ENCODE measurements around the gene ATXN7L1.
"Not testable (repeated sequence)": the region's sequence is repeated elsewhere in the genome, so short reads cannot be mapped to it uniquely, and the experiment has no call there.

Gene ATXN7L1

DNA sequence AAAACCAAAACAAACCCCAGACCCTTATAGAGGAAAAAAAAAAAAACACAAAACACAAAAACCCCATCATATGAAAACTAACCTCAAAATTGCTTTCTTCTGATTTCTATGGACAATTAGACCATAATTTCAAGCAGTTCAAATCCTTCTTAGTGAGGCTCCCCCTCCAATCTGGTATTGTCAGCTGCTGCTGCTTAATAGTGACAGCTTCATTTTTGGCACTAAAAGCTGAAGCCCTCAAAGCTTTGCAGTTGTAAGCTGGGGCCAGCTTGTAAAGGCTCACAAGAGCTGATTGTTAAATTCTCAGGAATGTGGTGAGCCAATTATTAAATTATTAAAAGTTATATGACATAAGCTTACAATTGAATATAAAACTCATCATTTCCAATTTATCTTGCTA is 21.9 kb downstream of the ATXN7L1 start:
- DNase-seq, result no peak

DNA sequence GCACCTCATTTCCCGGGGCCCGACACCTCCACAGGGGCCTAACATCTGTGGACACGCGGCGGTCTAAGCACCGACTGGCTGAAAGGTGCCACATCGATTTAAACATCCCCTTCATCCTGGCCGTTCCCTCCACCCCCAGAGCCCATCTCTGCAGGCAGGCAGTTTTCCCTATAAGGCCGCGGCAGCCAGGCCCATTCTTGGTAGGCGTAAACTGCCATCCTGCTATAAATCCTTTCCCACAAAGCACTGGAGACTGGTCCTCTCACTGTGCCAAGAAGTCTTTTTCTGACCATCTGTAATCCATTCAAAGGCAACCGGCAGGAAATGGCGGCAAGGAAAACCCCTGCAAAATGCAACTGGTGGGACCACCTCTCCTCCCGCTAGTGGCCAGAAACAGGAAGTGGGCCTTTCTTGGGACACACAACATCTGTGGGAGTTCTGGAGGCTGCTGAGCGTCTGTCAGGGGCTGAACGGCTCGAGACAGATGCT is 22.4 kb downstream of the ATXN7L1 start:
- no peak for DNase-seq

DNA sequence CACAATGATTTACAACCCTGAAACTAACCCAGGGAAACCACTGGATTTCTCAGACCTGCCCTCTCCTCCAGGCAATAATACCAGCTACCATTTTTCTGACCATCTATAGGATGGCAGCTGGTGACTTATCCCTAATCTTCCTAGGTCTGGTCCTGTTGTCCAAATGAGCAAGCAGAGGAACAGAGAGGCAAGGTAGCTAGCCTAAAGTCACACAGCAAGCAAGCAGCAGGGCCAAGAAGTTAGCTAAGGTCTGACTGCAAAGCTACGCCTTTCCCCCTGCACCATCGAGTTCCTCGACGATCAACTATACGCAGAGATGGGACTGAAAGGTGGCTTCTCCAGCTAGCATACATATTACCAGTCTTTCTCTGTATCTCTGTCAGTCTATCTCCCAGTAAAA is 25.3 kb downstream of the ATXN7L1 start:
- DNase-seq, result no peak

DNA sequence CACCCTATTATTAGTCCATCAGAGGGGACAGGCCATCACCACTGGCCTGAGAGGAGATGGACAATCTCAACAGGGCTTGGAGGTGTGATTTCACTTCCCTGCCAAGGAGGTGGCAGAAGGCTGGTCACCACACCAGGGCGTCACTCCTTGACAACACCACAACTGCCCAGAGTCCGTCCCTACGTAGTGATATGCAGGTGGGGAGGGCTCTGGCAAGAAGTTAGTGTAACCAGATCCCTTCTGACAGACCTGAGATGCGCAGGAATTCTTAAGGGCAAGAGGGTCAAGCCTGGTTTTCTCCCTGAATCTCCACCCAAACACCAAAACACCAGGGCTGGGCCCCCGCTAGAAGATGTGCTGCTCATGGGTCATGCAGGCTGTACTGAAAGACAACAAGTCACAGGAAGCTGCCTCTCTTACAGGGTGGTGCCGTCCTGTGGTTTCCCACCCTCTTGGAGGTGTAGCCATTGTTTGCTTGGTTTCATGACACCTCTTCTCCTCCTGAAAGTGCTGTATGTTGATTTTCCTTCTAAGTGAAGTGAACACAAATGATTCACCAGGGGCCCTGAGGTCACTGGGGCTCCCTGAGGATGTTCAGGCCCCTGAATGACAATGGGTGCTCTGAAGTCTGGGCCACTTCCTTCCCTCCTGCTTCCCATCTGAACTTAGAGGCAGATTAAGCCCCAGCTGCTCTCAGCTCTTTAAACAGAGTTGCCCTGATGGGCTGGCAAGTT is 27.1 kb downstream of the ATXN7L1 start:
- DNase-seq, result peak in 3 of 4 experiments; percentile 10 to 41 (median 37)

DNA sequence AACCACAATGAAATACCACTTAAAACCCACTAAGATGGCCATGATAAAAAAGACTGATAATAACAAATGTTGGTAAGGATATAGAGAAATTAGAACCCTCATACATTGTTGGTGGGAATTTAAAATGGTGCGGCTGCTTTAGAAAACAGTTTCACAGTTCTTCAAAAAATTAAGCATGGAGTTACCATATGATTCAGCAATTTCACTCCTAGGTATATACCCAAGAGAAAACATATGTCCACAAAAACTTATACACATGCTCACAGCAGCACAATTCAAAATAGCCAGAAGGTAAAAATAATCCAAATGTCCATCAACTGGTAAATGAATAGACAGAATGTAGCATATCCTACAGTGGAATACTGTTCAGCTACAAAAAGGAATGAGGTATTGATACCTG is 30.0 kb downstream of the ATXN7L1 start:
- DNase-seq, result no peak

DNA sequence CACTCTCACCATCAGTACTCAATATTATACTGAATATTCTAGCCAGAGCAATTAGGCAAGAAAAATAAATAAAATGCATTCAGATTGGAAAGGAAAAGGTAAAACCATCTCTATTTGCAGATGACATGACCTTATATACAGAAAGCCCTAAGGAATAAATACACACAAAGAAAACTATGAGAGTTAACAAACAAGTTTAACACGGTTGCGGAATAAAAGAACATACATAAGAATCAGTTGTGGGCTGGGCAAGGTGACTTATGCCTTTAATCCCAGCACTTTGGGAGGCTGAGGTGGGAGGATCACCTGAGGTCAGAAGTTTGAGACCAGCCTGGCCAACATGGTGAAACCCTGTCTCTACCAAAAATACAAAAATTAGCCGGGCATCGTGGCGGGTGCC is 31.7 kb downstream of the ATXN7L1 start:
- DNase-seq, result not testable (repeated sequence)

DNA sequence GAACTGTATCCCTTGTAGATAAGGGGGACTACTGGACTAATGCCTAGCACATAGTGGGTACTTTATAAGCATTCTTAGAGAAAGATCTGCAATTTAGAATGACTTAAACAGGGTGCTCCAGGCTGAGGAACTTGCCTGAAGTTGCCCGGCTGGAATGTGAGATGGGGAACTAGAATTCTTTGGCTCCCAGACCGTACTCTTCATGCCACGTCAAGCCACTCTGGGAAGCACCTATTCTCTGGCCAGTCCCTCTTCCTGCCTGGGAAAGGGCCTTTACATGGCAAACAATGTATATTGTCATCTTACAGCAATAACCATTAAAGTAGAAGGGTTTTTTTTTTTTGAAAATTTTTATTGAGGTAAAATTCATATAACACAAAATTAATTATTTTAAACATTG is 34.5 kb downstream of the ATXN7L1 start:
- DNase-seq, result no peak

DNA sequence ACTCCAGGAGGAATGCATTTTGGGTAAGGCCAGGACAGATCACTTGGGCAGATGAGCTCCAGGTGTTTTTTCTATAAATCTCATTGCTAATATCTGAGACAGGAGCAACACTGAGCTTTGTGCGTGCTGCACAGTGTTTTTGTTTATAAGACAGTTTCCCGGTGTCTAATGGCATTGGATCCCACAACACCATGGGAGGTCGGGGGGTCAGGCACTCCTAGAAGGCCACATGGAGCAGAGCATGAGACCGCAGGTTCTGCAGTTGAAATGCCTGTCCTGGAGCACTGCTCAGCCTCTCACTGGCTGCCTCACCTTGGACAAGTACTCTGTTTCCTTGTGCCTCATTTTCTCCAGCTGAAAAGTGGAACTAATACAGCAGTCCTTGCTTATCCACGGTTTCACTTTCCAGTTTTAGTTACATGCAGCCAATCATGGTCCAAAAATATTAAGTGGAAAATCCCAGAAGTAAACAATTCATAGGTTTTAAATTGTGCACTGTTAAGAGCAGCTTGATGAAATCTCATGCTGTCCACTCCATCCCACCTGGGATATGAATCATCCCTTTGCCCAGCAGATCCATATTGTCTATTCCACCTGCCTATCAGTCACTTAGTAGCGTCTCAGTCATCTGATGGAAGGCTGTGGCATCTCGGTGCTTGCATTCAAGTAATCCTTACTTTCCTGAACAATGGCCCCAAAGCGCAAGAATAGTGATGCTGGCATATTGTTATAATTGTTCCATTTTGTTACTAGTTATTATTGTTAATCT is 35.2 kb downstream of the ATXN7L1 start:
- DNase-seq, result no peak

DNA sequence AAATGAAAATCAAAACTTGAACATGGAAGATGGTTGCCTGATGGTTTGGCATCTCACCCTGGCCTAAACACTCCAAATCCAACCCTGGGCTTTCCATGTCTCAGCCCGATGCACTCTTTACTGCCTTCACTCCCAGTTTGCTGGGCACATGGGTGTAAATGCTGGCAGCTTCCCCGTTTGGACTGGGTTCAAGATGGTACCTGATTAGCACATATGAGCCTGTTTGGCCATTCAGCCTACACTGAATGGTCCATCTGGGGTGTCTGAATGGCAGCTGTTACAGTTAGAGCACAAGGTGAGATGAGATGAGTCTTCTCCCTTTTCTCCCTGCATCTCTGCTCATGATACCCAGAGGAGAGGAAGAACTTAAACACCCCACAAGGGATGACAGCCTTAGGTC is 37.1 kb downstream of the ATXN7L1 start:
- DNase-seq, result no peak

DNA sequence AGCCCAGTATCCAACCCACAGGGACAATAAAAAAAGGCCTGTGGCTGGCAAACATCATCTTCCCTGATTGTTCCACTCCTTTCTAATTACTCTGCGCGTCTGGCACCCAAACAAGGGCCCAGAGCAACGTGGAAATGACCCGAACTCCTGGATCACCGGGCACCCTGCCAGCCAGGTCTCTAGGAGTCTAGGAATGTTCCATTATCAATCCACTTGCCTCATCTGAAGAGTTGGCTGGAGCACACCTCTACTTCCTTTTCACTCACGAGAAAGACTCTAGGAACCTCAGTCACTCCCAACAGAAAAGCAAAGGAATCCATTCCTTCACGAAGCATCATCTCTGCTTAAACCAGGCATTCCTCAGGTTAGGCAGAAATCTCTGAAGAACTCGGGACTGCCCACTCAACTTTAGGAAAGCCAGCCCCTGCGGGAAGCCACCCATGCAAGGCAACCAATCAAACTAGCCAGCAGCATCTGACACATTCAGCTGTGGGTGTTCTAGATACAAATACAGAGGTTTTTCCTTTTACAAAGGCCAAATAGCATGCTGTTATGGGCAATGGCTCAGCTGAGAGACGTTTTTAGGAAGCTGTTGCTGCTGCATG is 37.7 kb downstream of the ATXN7L1 start:
- DNase-seq, result no peak

DNA sequence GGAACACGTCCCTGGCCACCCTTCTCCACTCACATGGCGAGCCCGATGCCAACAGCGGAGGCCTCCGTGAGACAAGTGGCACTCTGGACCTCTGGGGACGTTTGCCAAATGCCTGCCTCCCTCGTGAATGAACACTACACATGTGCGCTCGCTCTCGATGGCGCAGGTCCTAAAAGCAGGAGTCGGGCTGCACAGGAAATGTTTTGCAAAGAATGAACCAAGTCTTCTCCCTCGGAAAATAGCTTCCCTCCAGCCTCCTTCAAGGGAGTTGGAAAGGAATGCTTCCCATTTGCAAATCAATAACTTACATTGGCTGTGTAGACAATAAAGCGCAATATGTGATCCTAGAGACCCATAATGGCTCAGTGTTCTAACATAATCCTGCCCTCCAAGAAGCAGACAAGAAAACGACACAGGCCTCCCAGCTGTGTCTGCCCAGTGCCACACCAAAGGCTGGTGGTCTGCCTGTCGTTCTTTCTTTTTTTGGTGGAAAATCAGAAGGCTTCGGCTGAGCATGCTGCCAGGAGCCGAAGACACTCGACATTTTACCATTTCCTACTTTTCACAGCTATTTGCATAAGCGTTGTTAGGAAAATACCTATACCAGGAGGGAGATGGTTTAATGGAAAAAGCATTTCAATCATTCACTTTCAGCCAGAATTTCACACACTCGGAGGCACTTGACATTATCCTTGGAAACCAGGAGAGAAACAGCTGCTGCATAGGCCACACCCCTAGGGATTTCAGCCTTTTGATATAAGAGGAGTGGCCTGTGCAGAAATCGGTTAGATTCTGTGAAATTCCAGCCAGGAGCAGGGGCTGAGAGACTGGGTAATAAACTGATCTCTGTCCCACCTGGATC is 38.4 kb downstream of the ATXN7L1 start:
- DNase-seq, result no peak

DNA sequence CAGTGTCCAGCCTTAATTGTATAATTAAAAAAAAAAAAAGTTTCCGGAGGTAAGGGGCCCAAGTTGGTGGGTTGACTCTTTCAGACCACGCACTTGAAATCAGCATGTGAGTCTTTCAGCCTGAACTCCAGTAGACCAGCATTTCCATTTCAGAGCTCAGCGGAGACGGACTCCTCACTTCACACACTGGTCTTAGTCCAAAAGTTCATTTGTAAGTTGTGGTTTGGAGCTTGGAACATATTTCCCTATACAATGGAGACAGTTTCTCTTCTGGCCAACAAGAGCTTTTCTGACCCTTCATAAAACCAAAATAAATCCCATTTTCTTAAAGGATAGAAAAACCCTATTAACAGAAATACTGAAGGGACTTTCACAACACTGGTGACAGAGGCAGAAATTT is 41.0 kb downstream of the ATXN7L1 start:
- DNase-seq, result no peak

DNA sequence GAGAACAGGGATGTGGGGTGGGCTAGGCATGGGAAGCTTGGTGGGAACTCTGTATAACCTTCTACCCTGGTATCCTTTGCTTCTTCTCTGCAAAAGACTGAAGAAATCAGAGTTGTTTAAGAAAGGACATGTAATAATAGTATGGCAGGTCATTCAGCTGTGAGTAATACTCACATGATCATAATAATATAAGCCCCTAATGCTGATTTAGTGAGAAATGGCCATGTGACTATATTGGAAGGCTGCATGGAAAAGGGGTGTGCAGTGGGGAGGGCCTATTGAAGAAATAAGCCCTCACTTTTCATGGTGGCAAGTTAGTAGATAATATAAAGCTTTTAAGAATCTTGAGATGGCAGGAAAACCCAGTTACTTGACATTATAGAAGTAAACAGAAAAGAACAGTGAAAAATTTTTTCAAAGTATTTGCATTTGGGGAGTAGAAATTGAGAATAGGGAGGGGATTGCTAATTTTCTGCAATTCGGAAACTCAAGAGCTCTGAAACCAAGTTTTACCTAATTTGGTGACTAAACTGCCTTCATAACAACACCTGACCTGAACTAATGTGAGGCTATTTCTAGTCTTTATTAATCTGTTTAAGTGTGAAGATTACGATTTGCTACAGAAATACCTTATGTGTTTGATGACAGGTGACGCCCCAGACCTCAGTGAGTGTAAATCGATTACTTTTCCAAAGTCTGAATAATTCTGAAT is 44.4 kb downstream of the ATXN7L1 start:
- no peak for DNase-seq

DNA sequence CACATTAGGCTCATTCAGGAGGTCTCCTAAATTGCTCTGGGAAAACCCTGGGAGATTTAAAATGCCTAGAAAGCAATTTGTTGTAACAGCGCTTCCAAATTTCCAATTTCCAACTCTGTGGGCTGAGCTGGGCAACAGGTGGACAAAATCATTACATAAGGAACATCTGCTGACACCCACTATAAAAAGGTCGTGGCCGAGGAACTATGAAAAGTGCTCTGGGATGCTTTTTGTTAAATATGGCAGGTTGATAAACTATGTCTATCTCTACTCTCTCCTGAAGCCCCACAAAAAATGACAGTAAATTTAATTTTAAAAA is 45.1 kb downstream of the ATXN7L1 start:
- no peak for DNase-seq

DNA sequence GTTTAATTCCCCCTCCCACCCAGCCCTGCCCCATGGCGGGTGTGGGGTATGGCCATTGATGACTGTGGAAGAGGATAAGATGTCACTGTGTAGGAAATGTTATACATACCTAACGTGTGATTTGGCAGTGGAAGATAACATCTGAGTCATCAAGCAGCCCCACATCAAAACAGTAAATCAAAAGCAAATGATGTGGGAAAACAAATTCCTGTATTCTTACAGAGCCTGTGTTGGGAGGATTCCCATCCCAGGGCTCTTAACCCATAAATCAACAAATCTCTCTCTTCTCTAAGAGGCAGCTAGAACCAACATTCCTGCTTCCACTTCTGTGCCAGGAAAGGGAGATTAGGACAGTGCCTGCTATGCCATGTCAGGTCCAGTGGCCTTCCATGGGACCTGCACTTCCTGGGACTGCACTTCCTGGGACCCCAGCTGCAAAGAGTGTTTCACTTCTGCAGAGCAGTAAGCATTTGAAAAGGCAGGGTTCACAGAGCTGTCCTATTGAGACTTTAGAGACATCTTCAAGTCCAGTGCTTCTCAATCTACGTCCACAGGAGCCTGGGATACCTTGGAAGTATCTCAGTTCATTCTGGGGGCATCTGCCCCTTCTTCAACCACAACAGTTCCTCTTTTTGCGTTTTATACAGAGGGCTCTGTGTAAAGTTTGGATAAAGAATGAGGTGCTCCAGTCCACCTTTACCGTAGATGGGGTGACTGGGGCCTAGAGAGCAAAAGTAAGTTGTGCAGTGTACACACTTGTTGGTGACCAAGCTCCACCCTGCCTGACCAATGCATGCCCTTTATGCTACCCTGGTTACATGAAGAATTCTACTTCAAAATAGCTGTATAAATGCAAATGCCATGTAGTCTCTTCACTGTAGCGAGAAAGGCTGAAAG is 45.7 kb downstream of the ATXN7L1 start:
- DNase-seq, result no peak

DNA sequence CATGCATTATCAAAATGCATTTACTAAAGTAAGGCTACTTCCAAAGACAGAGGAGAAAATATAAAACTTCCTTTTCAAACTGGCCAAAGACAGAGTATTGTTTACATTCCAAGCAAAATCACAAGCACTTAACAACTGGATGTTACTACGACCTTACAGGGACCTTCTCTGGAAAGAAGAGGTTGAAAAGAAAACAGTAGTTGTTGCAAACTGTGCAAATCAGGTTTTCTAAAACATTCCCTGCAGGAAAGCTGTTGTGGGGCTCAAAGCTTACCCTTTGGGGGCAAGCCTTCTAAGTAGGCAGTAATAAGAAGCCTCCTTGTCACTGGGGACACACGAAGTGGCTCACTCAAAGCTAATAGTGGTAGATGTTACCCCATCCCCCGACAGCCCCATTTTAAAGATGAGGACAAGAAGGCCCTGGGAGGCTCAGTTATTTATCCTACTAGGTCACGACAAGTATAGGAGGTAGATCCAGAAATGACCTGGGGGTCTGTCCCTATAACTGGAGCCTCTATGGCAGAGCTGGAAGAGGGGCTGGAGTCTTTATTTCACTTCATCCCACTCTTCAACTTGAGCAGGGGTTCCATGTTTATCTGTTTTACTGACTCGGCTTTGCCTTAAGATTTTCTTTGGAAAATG is 46.6 kb downstream of the ATXN7L1 start:
- no peak for DNase-seq

DNA sequence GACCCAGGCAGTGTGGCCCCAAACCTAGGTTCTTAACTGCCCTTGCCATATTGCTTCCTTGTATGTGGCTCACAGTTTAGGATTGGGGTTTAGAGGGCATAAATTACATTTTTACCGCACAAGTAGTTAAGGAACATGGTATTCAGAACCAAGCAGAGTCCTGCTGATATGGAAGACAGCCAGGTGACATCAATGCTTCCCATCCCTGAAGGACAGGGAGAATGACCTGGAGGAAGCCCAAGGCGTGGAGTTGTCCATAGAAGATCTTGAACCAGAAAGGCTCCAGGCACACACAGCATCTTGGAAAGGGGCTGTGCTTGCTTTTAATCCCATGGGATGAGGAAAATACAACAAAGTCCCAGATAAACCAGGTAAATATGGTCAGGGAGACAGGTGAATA is 48.3 kb downstream of the ATXN7L1 start:
- no peak for DNase-seq

DNA sequence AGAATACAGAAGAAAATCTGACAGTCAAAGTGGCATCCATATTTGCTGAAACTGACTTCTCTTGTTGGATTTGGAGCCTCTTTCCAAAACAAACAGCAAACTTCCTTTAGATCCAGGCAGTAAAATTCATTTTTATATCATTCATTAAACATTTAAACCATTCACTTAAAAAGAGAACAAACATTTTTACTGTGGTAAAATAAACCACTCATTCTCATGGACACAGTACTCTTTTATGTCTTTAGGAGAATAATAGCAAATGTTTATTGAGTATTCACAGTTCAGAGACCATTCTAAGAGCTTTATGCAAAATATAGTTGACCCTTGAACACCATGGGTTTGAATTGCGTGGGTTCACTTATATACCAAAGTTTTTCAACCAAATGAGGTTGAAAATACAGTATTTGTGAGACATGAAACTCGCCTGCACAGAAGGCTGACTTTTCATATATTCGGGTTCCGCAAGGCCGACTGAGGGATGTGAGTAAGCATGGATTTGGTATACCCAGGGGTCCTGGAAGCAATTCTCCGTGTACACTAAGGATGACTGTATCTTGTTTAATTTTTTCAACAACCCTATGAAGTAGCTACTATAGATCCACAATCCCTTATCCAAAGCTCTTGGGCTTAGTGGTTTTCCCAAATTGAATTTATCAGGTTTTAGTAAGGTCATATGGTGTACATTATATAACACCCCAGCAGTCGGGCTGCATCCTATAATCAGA is 49.1 kb downstream of the ATXN7L1 start:
- DNase-seq, result no peak

DNA sequence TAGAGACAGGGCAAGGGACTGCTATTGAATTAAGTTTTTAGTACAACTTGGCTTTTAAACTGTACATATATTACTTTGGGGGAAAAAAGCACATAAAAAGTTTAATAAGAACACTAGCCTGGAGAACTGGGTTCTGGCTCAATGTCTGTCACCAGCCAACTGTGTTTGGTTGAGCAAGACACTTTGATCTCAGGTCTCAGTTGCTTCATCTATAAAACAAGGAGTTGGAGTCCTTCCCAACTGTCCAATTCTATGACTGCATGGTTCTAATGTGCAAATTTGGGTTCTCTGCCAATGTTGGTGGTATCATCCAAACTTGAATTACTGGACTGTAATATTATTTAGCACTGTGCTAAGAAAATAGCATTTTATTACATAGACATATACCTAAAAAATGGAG is 50.3 kb downstream of the ATXN7L1 start:
- no peak for DNase-seq

DNA sequence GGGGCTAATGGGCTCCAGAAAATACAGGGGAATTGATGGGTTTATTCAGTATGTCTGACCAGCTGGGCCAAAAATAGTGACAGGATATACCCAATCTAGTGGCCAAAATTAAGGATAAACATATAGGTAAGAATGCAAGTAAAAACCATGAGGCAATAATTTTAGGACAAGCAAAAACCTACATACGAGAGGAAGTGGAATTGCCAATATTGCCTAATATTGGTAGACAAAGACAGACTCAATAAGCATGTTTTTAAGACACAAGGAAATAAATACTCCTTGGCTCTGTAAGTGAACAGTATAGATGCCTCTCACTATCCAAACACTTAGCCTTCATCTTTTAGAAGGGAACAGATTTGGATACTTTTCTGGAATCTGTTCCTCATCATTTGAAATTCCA is 51.0 kb downstream of the ATXN7L1 start:
- no peak for DNase-seq
